Stimulated activated CD4-positive, alpha-beta T cell treated with anti-CD3 and anti-CD28 coated beads, TNF-alpha, amount 100 ng/mL, for 48 hours (primary cell): ENCODE results near the gene SOX30.

Source experiments
- DNase-seq, 3 donors: peaks; one replicate each; pipeline ENCODE4 v3.0.0-alpha.2; 2020; ENCODE audit warnings: low read depth in 3 of 3

SOX30 gene

GRCh38 chr5:157607371-157608161 lies 44.7 kb downstream of the SOX30 start:
- peak in 1 of 3 donors; percentile 52 for DNase-seq

DNA sequence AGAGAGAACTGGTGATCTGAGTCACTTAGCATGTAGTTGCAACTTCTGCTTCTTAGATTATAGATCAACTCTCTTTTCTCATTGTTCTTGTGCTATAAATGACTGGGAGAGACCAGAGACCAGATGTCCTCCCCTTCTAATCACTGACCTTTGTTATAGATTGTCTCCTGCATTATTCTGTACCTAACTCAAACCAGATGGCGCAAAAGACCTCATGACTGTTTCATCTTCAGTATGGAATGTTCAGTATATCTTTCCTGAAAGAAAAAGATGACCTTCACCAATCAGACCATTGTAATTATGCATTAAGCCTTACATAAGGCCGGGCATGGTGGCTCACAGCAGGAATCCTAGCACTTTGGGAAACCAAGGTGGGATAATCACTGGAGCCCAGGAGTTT lies 46.2 kb downstream of the SOX30 start:
- no peak for DNase-seq

DNA sequence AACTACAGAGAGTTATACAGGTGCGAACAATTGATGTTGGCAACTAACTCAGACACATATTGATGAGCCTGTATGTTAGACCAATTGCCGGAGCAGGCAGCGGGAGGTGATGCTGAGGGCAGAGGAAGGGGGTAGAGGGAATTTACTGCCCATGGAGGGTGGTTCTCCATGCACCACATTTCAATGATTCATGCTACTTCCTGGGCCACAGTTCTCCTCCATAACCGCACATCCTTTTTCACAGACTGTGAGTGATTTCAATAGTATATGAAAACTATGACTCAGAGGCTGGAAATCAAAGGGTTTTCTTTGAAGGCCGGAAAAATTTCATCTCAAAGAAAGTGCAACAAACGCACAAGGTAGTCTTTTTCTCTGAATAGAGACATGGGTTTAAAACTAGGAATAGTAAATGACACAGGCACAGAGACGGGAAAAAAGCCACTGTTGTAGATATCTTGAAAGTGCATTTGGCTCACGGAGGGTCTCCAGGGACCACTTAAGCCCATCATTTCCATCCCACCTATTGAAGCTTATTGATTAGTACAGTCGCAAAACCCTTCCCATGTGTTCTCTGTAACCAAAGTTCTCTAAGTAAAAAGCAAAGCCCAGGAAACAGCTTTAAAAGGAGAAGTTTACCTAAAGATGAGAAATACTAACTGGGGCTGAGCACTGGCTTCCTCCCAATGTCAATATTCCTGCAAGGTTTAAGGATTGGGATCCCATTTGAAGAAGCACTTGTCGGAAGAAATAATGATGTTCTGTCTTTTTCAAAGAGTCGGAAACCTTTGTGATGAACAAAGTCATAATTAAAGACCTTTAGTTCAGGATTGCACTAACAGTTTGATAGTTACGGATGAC lies 48.7 kb downstream of the SOX30 start:
- DNase-seq = peak; percentile 37 to 50 (median 48)

DNA sequence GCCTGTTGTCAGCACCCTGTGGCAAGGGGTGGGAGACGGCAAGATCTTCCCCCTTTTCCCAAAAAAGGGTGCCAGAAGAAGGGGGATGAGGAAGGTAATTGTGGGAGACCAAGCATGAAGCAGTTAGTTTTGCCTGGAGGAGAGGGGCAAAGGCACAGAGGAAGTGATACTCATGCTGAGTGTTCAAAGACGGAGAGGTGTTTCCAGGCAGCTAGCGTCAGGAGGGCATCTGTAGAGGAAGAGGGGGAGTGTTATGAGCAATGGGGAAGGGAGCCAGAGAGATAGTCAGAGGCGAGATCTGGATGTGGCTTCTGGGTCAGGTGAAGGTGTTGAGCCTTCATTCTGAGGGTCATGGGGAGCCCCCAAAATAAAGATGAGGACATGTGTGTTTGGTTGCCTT lies 49.7 kb downstream of the SOX30 start:
- peak in 1 of 3 donors; percentile 37 for DNase-seq

GRCh38 chr5:157600252-157600651 lies 52.0 kb downstream of the SOX30 start:
- no peak for DNase-seq

DNA sequence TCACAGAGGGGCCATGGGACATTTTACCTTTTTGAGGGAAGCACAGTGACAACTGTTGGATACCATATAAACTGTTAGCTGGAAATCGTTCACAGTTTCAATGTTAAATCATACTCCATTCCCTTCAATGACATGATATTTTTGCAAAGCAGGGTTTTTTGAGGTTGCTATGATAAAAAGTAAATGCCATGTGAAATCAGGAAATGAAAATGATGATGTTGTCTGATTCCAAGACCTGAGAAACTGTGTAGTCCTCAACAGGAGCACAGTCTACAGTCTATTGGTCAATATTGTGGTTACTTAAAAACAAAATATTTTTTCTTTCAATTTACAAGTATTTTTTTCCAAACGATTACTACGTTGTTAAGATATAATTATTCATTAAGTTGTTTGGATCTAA lies 52.7 kb downstream of the SOX30 start:
- DNase-seq = no peak

DNA sequence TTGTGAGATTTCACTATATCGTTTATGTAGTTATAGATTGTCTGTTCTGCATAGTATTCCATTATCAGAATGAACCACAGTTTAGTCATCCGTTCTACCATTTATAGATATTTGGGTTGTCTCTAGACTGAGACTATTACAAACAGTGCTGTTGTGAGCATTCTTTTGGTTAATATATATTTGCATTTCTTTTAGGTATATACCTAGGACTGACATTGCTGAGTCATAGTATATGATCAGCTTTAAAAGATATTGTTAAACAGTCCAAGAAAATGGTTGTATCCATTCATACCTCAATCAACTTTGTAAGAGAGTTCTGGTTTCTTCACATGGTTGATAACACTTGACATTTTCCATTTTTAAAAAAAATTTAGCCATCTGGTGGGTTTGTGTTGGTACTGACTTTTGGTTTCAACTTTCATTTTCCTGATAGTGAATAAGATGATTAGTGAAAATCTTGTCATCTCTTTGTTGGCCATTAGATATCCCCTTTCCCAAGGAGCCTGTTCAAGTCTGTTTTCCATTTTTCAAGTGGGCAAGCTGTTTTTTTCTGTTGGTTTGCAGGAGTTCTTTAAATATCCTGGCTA lies 53.8 kb downstream of the SOX30 start:
- DNase-seq = no peak

- DNase-seq = no peak
These were observed 55.0 kb downstream of the SOX30 start for GRCh38 chr5:157597277-157597676.

DNA sequence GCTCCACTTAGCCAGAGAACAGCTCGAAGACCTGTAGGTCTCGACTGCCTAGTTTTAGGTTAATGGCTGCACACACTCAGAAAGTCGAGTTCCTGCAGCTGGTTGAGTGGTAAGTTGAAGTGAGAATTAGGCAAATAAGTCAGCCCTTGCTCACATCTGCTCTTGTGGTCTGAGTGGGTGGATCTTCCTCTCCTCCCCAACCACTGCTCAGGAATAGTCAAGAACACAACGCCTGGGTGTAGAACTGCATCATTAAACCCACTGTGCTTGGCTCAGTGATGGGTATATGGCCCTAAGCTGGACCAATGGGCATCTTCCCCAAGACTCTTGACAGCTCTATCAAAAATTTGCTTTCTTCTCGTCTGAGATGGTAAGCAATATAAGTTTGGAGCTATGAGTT lies 55.8 kb downstream of the SOX30 start:
- DNase-seq = peak in 1 of 3 donors; percentile 51

DNA sequence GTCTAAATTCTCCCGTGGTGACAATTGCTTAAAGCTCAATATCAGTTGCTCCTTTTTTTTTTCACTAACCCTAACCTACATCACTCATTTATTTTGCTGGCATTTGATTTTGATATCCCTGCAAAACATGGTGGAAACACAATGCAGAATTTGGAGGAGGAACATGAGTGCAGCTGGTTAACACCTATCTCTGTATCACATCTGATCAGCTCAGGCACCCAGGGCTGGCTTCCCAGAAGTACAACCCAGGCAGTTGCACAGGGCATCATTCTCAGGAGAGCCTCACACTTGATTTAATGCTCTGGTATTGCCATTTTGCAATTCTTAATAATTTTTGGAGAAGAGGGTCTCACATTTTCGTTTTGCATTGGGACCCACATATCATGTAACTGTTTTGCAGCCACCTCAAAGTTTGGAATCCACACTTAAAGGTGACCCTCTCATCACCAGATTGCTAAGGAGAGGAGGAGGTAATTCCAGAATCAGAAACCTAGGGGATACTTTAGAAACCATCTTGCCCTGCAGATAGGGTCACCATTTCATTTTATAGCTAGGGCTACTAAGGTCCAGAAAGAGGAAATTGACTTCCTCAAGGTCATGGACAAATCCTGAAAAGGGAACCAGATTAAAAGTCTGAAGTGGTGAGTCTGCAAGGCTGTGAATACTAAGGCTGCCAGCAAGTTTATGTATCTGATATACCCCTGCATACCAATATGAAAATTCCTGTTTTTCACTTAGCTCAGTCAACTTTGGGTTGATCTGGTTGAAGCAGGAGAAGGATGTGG lies 57.4 kb downstream of the SOX30 start:
- DNase-seq = no peak

DNA sequence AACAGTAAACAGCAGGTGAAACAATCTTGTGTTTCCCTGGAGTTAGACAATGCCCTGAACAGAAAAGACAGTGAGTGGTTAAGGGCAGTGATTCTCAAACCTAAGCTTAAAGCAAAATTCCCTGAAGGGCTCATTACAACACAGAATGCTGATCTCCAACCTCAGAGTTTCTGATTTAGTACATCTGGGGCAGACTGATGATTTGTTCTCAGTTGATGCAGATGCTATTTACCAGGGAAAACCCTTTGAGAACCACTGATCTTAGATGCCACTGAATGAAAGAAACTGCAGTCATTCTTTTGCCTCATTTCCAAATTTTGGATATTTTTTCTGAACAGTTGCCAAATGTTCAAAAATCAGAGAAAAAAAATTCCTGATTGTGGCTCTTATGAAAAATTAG lies 58.0 kb downstream of the SOX30 start:
- no peak for DNase-seq

GRCh38 chr5:157593052-157593757 lies 59.0 kb downstream of the SOX30 start:
- DNase-seq = no peak

GRCh38 chr5:157592594-157592993 lies 59.6 kb downstream of the SOX30 start:
- no peak for DNase-seq

- no peak for DNase-seq
These were observed 61.8 kb downstream of the SOX30 start for GRCh38 chr5:157590478-157590877.

GRCh38 chr5:157584628-157585027 lies 67.6 kb downstream of the SOX30 start:
- DNase-seq = no peak

DNA sequence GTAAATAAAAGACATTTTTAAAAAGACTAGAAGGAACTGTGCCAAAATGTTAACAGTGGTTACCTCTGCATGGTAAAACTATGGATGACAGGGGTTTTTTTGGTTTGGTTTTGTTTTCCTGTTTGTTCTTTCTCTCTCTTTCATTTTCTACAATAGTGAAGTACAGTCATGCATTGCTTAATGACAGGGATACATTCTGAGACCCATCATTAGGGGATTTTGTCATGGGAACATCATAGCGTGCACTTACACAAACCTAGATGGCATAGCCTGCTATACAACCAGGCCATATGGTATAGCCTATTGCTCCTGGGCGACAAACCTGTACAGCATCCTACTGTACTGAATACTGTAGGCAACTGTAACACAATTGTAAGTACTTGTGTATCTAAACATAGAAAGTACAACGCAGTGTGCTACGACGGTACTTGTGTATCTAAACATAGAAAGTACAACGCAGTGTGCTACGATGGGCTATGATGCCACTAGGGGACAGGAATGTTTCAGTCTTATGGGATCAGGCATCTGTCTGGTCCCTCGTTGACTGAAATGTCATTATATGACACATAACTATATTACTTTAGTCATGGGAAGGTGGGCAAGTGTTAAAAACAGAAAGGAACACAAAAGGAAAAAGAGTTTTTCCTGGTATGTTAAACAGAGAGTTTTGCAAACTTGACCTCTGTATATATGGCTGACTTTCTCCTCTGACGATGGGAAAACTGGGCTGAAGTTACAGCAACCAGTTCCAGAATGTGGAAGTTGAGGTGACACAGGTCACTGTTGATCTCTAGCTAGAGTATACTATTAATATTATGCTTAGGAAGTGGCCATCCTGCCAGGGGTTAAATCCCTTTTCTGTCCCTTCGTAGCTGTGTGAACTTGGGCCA lies 69.3 kb downstream of the SOX30 start:
- DNase-seq = no peak

DNA sequence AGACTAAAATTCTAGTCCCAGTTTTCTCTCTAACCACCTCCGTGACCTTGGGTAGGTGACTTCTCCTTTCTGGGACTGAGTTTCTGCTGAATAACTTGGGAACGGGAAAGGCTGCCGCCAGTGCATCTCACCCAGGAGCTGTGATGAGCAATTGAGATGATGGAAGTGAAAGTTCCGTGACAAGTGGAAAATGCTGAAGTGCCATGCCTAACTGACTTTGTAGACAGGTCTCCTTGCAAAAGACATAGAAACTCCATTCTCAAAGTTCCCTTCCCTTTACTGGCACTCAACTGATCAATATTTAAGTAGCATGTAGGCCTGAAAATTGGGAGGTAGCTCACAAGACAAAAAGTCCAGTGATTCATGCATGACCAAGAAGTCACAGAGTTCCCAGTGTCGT lies 70.3 kb downstream of the SOX30 start:
- DNase-seq = no peak

GRCh38 chr5:157578079-157578780 lies 74.0 kb downstream of the SOX30 start:
- no peak for DNase-seq

- no peak for DNase-seq
These were observed 75.6 kb downstream of the SOX30 start for GRCh38 chr5:157576678-157577077.
